B cell (primary cell): ENCODE data around the gene SRD5A1. TPM values are rescaled to one million over a fixed set of nuclear protein-coding genes. Genes with fewer than 3 reads are reported as not detected.

ENCODE experiments used
- ATAC-seq: fragments of 200-7000 bp; cut with Tn5 transposase; one replicate; pipeline ENCODE4 v1.10.0; 2021; ENCODE audit warnings: low read depth, mild to moderate bottlenecking, moderate number of reproducible peaks, moderate library complexity
- CTCF ChIA-PET: fragments of 350-600 bp; sonication (Branson Sonifier 250); formaldehyde crosslinking; loops from one replicate; lab custom pipeline; 2021; ENCODE audit warnings: antibody characterized with exemption, inconsistent platforms; lab: Charles Lee
- POLR2A ChIA-PET: fragments of 350-600 bp; sonication (Branson Sonifier 250); formaldehyde crosslinking; loops from one replicate; lab custom pipeline; 2021; ENCODE audit warnings: antibody characterized with exemption; lab: Charles Lee
- DNase-seq: peaks from one replicate; pipeline ENCODE4 v3.0.0; 2013
- H2AFZ ChIP-seq: 2 replicates; pipeline ENCODE4 v1.6.1; 2012; ENCODE audit warnings: mild to moderate bottlenecking, low read depth, low read length; ENCODE audit not compliant: insufficient read depth, poor library complexity, severe bottlenecking
- H3K27ac ChIP-seq, 2 donors: 1 replicate in 1 of 2; 2 replicates in 1 of 2; pipeline ENCODE4 v1.5.1; 2012 to 2013; ENCODE audit warnings: low read length in 2 of 2, mild to moderate bottlenecking in 2 of 2, moderate library complexity in 1 of 2
- H3K27me3 ChIP-seq, 4 experiments: fragments of 200-600 bp in 1 of 4; sonication (generic) in 1 of 4; replicated peaks in 1 of 4; 1 replicate in 2 of 4; 2 replicates in 2 of 4; pipeline versions ENCODE4 v1.6.1 to v1.7.0; 2013 to 2016; ENCODE audit warnings: low read length in 3 of 4, mild to moderate bottlenecking in 2 of 4, mixed read lengths in 1 of 4, moderate library complexity in 1 of 4; ENCODE audit not compliant: insufficient read depth in 4 of 4, control insufficient read depth in 3 of 4; ENCODE audit errors: control extremely low read depth in 1 of 4
- H3K36me3 ChIP-seq, 2 experiments: replicated peaks in 1 of 2; 1 replicate in 1 of 2; 2 replicates in 1 of 2; pipeline versions ENCODE4 v1.6.1 to v1.7.1; 2013; ENCODE audit warnings: low read length in 1 of 2; ENCODE audit not compliant: insufficient read depth in 2 of 2, control insufficient read depth in 1 of 2; ENCODE audit errors: control extremely low read depth in 1 of 2, extremely low read depth in 1 of 2
- H3K4me1 ChIP-seq, 2 donors: fragments of 200-600 bp in 1 of 2; sonication (generic) in 1 of 2; 1 replicate in 1 of 2; 2 replicates in 1 of 2; pipeline versions ENCODE4 v1.5.1 to v1.6.1; 2013 to 2017; ENCODE audit warnings: low read length in 2 of 2; ENCODE audit not compliant: control insufficient read depth in 2 of 2, insufficient read depth in 2 of 2
- H3K4me2 ChIP-seq: replicated peaks from 2 replicates; pipeline ENCODE3; 2012; ENCODE audit warnings: mild to moderate bottlenecking, low read depth, low read length; ENCODE audit not compliant: poor library complexity, severe bottlenecking
- H3K4me3 ChIP-seq, 5 experiments: fragments of 200-600 bp in 1 of 5; sonication (generic) in 1 of 5; 1 replicate in 3 of 5; 2 replicates in 2 of 5; pipeline versions ENCODE4 v1.5.1 to v1.7.0; 2011 to 2016; ENCODE audit warnings: low read length in 4 of 5, mild to moderate bottlenecking in 4 of 5, low read depth in 2 of 5, control low read depth in 1 of 5, moderate library complexity in 1 of 5; ENCODE audit not compliant: insufficient read depth in 1 of 5; ENCODE audit errors: control extremely low read depth in 1 of 5, extremely low read depth in 1 of 5
- H3K79me2 ChIP-seq: fragments of 200-600 bp; sonication (generic); one replicate; pipeline ENCODE4 v1.6.0; 2016; ENCODE audit warnings: low read length; ENCODE audit not compliant: control insufficient read depth, insufficient read depth
- H3K9ac ChIP-seq: fragments of 200-600 bp; sonication (generic); 2 replicates; pipeline ENCODE4 v1.6.1; 2017; ENCODE audit warnings: mild to moderate bottlenecking, low read length, moderate library complexity
- H3K9me3 ChIP-seq, 3 donors: one replicate each; pipeline versions ENCODE4 v1.6.1 to v1.7.1; 2013; ENCODE audit warnings: low read length in 2 of 3; ENCODE audit not compliant: control insufficient read depth in 2 of 3, insufficient read depth in 1 of 3; ENCODE audit errors: control extremely low read depth in 1 of 3
- H4K20me1 ChIP-seq: 2 replicates; pipeline ENCODE4 v1.6.0; 2012; ENCODE audit warnings: mild to moderate bottlenecking, low read length; ENCODE audit not compliant: insufficient read depth, control insufficient read depth, poor library complexity, severe bottlenecking
- H3K27ac Mint-ChIP-seq: one replicate; pipeline ENCODE4 v1.8.0; 2021; ENCODE audit warnings: mixed read lengths
- H3K27me3 Mint-ChIP-seq: one replicate; pipeline ENCODE4 v1.8.0; 2021; ENCODE audit warnings: mixed read lengths
- H3K4me1 Mint-ChIP-seq: one replicate; pipeline ENCODE4 v1.8.0; 2021; ENCODE audit warnings: mixed read lengths
- H3K4me3 Mint-ChIP-seq: one replicate; pipeline ENCODE4 v1.8.0; 2021; ENCODE audit warnings: mixed read lengths
- H3K9me3 Mint-ChIP-seq: one replicate; pipeline ENCODE4 v1.8.0; 2022; ENCODE audit warnings: mixed read lengths; ENCODE audit not compliant: insufficient read depth
- CTCF ChIP-seq: fragments of 200-600 bp; IDR thresholded peaks from one replicate; pipeline ENCODE4 v1.8.0; 2022; ENCODE audit warnings: antibody characterized with exemption, mild to moderate bottlenecking
- EZH2 ChIP-seq: IDR thresholded peaks from 2 replicates; pipeline ENCODE4 v1.6.1; 2012; ENCODE audit warnings: borderline replicate concordance, low read depth, mild to moderate bottlenecking, moderate library complexity, low read length; ENCODE audit not compliant: insufficient read depth, poor library complexity, severe bottlenecking
- WGBS: methylation state at CpG from one replicate; pipeline ENCODE4 v1.1.5; 2013; ENCODE audit warnings: missing lambda C conversion rate; ENCODE audit not compliant: insufficient coverage; 5-methylcytosine and 5-hydroxymethylcytosine counted together
- intact Hi-C: fragments of 100-400 bp; cut with micrococcal nuclease; formaldehyde crosslinking; loops from one replicate; pipeline ENCODE4 v1.10.0; 2022
- polyA plus RNA-seq: library from polyadenylated mRNA; depleted of rRNA; stranded (reverse); fragments of >200 nt; gene quantifications from 2 replicates; pipeline ENCODE4 v1.2.3, GENCODE V29; 2012
- total RNA-seq, 2 donors: library from RNA; stranded (reverse); fragments of 120-200 nt in 1 of 2; gene quantifications; 1 replicate in 1 of 2; 2 replicates in 1 of 2; pipeline versions ENCODE4 v1.2.3 to v1.2.4, GENCODE V29; 2013 to 2022

Gene SRD5A1
- total and polyA plus RNA-seq, 2 donors (not counting 1 experiment from before 2014, with no cell fraction given): 17.2 to 29.2 TPM

- WGBS: 95% methylated on average over 4 of the region's 5 CpGs
- intact Hi-C loops: loop anchor here (10.0 kb wide), 1 partner anchor 1224 kb away; no protein-coding TSS in a partner anchor
- H3K27me3 ChIP-seq: no peaks in the 10 kb centered on the region
- H3K36me3 ChIP-seq: peaks cover 0 to 9% of the 10 kb centered on the region in 2 experiments
- peak overlapping the region; percentile 24 for H3K4me3 Mint-ChIP-seq
- TF ChIP-seq EZH2 (no peak), CTCF (no peak)
- peak overlapping the region; percentile 75 for H3K27ac Mint-ChIP-seq
- peak overlapping the region; percentile 17 for H3K4me2 ChIP-seq
- ChIA-PET CTCF (interaction anchor here (1.1 to 2.1 kb wide), 3 partner anchors 11 to 27 kb away, joined by 3 to 8 read pairs (median 6); no protein-coding TSS in a partner anchor), POLR2A (no interaction called here)
- no peaks in the 10 kb centered on the region for H3K27me3 Mint-ChIP-seq
- DNase-seq (no peak), ATAC-seq (no peak)
- no peak overlapping the region for H3K9ac ChIP-seq
- H4K20me1 ChIP-seq: peaks cover 78% of the 10 kb centered on the region
- peaks cover 84% of the 10 kb centered on the region for H3K4me1 Mint-ChIP-seq
- no peak overlapping the region for H3K27ac ChIP-seq
- H2AFZ ChIP-seq: no peak overlapping the region
- no peaks in the 10 kb centered on the region for H3K9me3 Mint-ChIP-seq
- H3K4me3 ChIP-seq: no peak overlapping the region
- peaks cover 94% of the 10 kb centered on the region for H3K79me2 ChIP-seq
- peaks cover 65 to 67% of the 10 kb centered on the region in 2 donors for H3K4me1 ChIP-seq
- no peaks in the 10 kb centered on the region for H3K9me3 ChIP-seq
These were observed 85.5 kb downstream of the SRD5A1 start for GRCh38 chr5:6718718-6719117.

- CTCF ChIA-PET: no interaction called here
- 100% methylated on average over 4 of the region's 5 CpGs for WGBS
- peaks cover 85% of the 10 kb centered on the region for H4K20me1 ChIP-seq
- Mint-ChIP-seq H3K4me3 (no peak overlapping the region), H3K9me3 (no peaks in the 10 kb centered on the region), H3K27ac (no peak overlapping the region), H3K4me1 (peaks cover 90% of the 10 kb centered on the region), H3K27me3 (no peaks in the 10 kb centered on the region)
- H3K79me2 ChIP-seq: peaks cover 99% of the 10 kb centered on the region
- H3K4me3 ChIP-seq: no peak overlapping the region
- no peak for ATAC-seq
- DNase-seq: no peak
- H3K9me3 ChIP-seq: no peaks in the 10 kb centered on the region
- intact Hi-C loops: loop anchor here (10.0 kb wide), 1 partner anchor 1225 kb away; no protein-coding TSS in a partner anchor
- no peaks in the 10 kb centered on the region for H3K27me3 ChIP-seq
- TF ChIP-seq CTCF (no peak), EZH2 (no peak)
- no peak overlapping the region for H2AFZ ChIP-seq
- peaks cover 0 to 13% of the 10 kb centered on the region in 2 experiments for H3K36me3 ChIP-seq
- no peak overlapping the region for H3K9ac ChIP-seq
- POLR2A ChIA-PET: no interaction called here
- H3K4me2 ChIP-seq: no peak overlapping the region
- peaks cover 65 to 67% of the 10 kb centered on the region in 2 donors for H3K4me1 ChIP-seq
- H3K27ac ChIP-seq: no peak overlapping the region
These were observed 86.2 kb downstream of the SRD5A1 start for GRCh38 chr5:6719417-6719816.
